Measurements from ENCODE around the gene MRM2.

The MRM2 gene

GRCh38 chr7:2191016-2191415 is 51.0 kb downstream of the MRM2 start:
- no peak for TF ChIP-seq CTCF (IDR thresholded peaks at IDR 0.05; ENCODE audit: low read depth, low read length)
- H3K4me3 ChIP-seq (replicated peaks in 1 of 2; ENCODE audit: low read depth in 2 of 2, low read length in 2 of 2), result no peak overlapping the region
- no peak for DNase-seq (ENCODE audit: low read depth in 2 of 2)

- H3K4me3 ChIP-seq (replicated peaks in 1 of 2; ENCODE audit: low read depth in 2 of 2, low read length in 2 of 2), result no peak overlapping the region
- peak in 1 of 2 donors; percentile 7 for DNase-seq (ENCODE audit: low read depth in 2 of 2)
- no peak for TF ChIP-seq CTCF (IDR thresholded peaks at IDR 0.05; ENCODE audit: low read depth, low read length)
These were observed 51.5 kb downstream of the MRM2 start for GRCh38 chr7:2190531-2190930.

- no peak for DNase-seq (ENCODE audit: low read depth in 2 of 2)
- no peak for TF ChIP-seq CTCF (IDR thresholded peaks at IDR 0.05; ENCODE audit: low read depth, low read length)
These were observed 55.8 kb downstream of the MRM2 start for GRCh38 chr7:2186166-2186565.

GRCh38 chr7:2185715-2186114 is 56.3 kb downstream of the MRM2 start:
- no peak for TF ChIP-seq CTCF (IDR thresholded peaks at IDR 0.05; ENCODE audit: low read depth, low read length)
- DNase-seq (ENCODE audit: low read depth in 2 of 2), result no peak

More at GRCh38 chr7:2186166-2186565, 55.8 kb downstream of the MRM2 start:
- H3K4me3 ChIP-seq (replicated peaks in 1 of 2; ENCODE audit: low read depth in 2 of 2, low read length in 2 of 2), result no peak overlapping the region

More at GRCh38 chr7:2185715-2186114, 56.3 kb downstream of the MRM2 start:
- no peak overlapping the region for H3K4me3 ChIP-seq (replicated peaks in 1 of 2; ENCODE audit: low read depth in 2 of 2, low read length in 2 of 2)

Measured in cardiac fibroblast (primary cell).